Osteocyte (in vitro differentiated cells): ENCODE results near the gene SNAPIN. TPM values are rescaled to one million over a fixed set of nuclear protein-coding genes. Genes with fewer than 3 reads are reported as not detected.

ENCODE experiments used
- DNase-seq: peaks from one replicate; pipeline ENCODE4 v3.0.0; 2021; ENCODE audit warnings: mixed read lengths; ENCODE audit not compliant: unreplicated experiment; ENCODE audit errors: extremely low spot score
- H3K27ac Mint-ChIP-seq: one replicate; pipeline ENCODE4 v1.8.0; 2021; ENCODE audit warnings: mild to moderate bottlenecking, mixed read lengths; ENCODE audit not compliant: unreplicated experiment
- H3K27me3 Mint-ChIP-seq: one replicate; pipeline ENCODE4 v1.8.0; 2021; ENCODE audit warnings: mixed read lengths; ENCODE audit not compliant: unreplicated experiment
- H3K36me3 Mint-ChIP-seq: one replicate; pipeline ENCODE4 v1.8.0; 2021; ENCODE audit warnings: mixed read lengths; ENCODE audit not compliant: unreplicated experiment
- H3K4me1 Mint-ChIP-seq: one replicate; pipeline ENCODE4 v1.8.0; 2021; ENCODE audit warnings: mixed read lengths; ENCODE audit not compliant: unreplicated experiment
- H3K4me3 Mint-ChIP-seq: one replicate; pipeline ENCODE4 v1.8.0; 2021; ENCODE audit warnings: mild to moderate bottlenecking, moderate library complexity, mixed read lengths; ENCODE audit not compliant: unreplicated experiment
- H3K9me3 Mint-ChIP-seq: one replicate; pipeline ENCODE4 v1.8.0; 2021; ENCODE audit warnings: mixed read lengths; ENCODE audit not compliant: unreplicated experiment
- microRNA-seq: library from miRNA; unstranded; fragments of <30 nt; microRNA quantifications from one replicate; pipeline ENCODE4 v1.1.0, GENCODE V29; 2020; ENCODE audit not compliant: unreplicated experiment
- total RNA-seq: library from RNA; stranded (reverse); gene quantifications from 2 replicates; pipeline ENCODE4 v1.2.1, GENCODE V29; 2021
- TF ChIP-seq, protein P1 (sequence below): fragments of 200-600 bp; sonication (generic); IDR thresholded peaks from 2 replicates; pipeline ENCODE4 v1.5.0; 2021; ENCODE audit warnings: antibody characterized with exemption, mild to moderate bottlenecking, moderate library complexity

Gene SNAPIN
- total RNA-seq, 1 donor from 2014 or later: 46.3 TPM

DNA sequence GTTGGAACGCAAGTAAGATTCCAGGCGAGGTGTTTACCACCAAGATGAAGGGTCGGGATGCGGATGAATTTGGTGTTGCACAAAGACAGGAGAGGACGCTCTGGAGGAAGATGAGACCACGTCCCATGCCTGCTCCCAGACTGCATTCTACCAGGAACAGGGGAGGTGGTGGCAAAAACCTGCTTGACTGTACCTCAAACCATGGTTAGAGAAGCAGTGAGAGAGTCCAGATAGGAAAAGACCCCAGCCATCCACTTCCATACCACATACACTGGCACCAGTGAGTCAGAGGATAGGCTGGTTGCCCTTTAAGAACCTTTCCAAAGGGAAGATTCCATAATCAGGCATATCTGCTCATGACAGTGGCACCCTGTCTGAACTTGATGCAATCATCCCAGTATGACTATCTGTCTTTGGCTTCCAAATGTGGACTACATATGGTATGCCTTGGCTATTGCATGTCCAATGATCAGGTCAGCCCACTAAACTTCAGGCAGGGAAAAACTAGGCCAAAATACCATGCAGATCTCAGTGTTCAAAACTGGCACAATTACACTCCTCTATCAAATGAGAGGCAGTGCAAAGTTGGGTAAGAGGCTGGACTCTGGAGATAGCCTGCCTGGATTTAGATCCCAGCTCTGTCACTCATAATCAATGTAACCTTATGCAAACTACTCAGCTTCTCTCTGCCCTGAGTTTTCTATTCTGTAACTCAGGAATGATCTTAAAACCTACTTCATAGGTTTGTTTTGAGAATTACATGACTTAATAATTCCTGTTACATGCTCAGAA, 40.6 kb downstream of the SNAPIN start:
- H3K27me3 Mint-ChIP-seq: no peaks in the 10 kb centered on the region

DNA sequence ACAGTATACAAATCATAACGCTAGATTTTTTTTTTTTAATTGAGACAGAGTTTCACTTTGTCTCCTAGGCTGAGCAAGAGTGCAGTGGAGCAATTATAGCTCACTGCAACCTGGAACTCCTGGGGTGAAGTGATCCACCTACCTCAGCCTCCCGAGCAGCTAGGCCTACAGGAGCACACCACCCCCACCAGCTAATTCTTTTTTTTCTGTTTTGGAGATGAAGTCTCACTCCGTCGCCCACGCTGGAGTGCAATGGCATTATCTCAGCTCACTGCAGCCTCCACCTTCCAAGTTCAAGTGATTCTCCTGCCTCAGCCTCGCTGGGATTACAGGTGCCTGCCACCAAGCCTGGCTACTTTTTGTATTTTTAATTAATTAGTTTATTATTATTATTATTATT, 41.3 kb downstream of the SNAPIN start:
- Mint-ChIP-seq H3K4me3 (no peak overlapping the region), H3K27ac (no peak overlapping the region), H3K27me3 (no peaks in the 10 kb centered on the region), H3K9me3 (no peaks in the 10 kb centered on the region), H3K36me3 (no peaks in the 10 kb centered on the region), H3K4me1 (no peaks in the 10 kb centered on the region)
- no peak for DNase-seq
- TF ChIP-seq, protein P1, sequence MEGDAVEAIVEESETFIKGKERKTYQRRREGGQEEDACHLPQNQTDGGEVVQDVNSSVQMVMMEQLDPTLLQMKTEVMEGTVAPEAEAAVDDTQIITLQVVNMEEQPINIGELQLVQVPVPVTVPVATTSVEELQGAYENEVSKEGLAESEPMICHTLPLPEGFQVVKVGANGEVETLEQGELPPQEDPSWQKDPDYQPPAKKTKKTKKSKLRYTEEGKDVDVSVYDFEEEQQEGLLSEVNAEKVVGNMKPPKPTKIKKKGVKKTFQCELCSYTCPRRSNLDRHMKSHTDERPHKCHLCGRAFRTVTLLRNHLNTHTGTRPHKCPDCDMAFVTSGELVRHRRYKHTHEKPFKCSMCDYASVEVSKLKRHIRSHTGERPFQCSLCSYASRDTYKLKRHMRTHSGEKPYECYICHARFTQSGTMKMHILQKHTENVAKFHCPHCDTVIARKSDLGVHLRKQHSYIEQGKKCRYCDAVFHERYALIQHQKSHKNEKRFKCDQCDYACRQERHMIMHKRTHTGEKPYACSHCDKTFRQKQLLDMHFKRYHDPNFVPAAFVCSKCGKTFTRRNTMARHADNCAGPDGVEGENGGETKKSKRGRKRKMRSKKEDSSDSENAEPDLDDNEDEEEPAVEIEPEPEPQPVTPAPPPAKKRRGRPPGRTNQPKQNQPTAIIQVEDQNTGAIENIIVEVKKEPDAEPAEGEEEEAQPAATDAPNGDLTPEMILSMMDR: no peak

More for the DNA sequence above, 40.6 kb downstream of the SNAPIN start:
- no peaks in the 10 kb centered on the region for H3K4me1 Mint-ChIP-seq
- H3K4me3 Mint-ChIP-seq: no peak overlapping the region
- TF ChIP-seq, protein P1: no peak
- DNase-seq: no peak
- H3K36me3 Mint-ChIP-seq: no peaks in the 10 kb centered on the region
- no peak overlapping the region for H3K27ac Mint-ChIP-seq
- no peaks in the 10 kb centered on the region for H3K9me3 Mint-ChIP-seq

DNA sequence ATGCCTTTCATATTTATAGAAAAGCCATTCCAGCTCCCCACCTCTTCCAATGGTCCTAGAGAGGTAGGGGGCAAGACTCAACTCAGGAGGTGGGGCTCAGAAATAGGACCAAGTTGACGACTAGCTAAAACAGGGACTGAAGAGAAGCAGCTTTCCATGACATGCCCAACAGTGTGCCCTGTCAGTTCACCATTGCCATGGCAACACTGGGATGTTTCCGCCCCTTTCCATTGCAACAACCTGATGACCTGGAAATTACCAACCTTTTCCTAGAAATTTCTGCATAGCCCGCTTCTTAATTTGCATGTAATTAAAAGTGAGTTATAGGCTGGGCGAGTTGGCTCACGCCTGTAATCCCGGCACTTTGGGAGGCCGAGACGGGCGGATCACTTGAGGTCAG, 47.0 kb downstream of the SNAPIN start:
- Mint-ChIP-seq H3K27ac (no peak overlapping the region), H3K4me1 (no peaks in the 10 kb centered on the region), H3K27me3 (no peaks in the 10 kb centered on the region), H3K36me3 (no peaks in the 10 kb centered on the region), H3K4me3 (no peak overlapping the region), H3K9me3 (no peaks in the 10 kb centered on the region)
- TF ChIP-seq, protein P1: no peak
- DNase-seq: no peak

DNA sequence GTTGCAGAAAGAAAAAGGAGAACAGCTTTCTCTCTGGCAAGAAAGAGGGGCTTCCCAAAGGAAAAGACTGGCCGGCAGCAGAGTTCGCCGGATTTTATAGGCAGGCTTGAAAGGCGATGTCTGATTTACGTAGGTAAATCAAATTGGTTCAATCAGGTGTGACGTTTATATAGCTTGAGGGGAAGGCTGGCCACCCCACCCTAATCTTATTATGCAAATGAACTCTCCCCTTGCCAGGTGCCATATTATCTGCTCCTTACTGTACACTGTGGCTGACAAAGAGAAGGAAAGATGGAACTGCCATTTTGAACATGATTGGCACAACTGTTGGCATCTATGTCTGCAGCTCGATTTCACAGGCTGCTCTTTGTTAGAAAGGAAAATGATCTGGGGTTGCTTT, 52.5 kb downstream of the SNAPIN start:
- no peak overlapping the region for H3K4me3 Mint-ChIP-seq
- no peak overlapping the region for H3K27ac Mint-ChIP-seq
- peaks cover 5% of the 10 kb centered on the region for H3K27me3 Mint-ChIP-seq
- H3K9me3 Mint-ChIP-seq: no peaks in the 10 kb centered on the region
- H3K36me3 Mint-ChIP-seq: no peaks in the 10 kb centered on the region
- DNase-seq: no peak
- H3K4me1 Mint-ChIP-seq: no peaks in the 10 kb centered on the region
- TF ChIP-seq, protein P1: no peak

Small RNA genes within 50 kb of the gene (microRNA-seq; reads per million reads assigned to microRNA genes)
- gene MIR8083: not detected

Other genes starting within 250 kb of the SNAPIN start
- gene S100A7A, start 242.2 kb upstream of the SNAPIN start, total RNA-seq: not detected in 2 replicates
- gene S100A7, start 198.1 kb upstream of the SNAPIN start, total RNA-seq: not detected in 2 replicates
- 0.99 and 1.1 TPM in 2 replicates for gene S100A6, start 122.7 kb upstream of the SNAPIN start, total RNA-seq
- gene S100A5, start 117.8 kb upstream of the SNAPIN start, total RNA-seq: 1.0 TPM in 1 of 2 replicates, not detected in the other
- 337 and 353 TPM in 2 replicates for gene S100A4, start 112.9 kb upstream of the SNAPIN start, total RNA-seq
- 5.7 and 7.5 TPM in 2 replicates for gene S100A3, start 109.4 kb upstream of the SNAPIN start, total RNA-seq
- 8.9 and 11.7 TPM in 2 replicates for gene S100A2, start 92.9 kb upstream of the SNAPIN start, total RNA-seq
- gene S100A16, start 45.6 kb upstream of the SNAPIN start, total RNA-seq: 134 and 143 TPM in 2 replicates
- gene S100A14, start 42.4 kb upstream of the SNAPIN start, total RNA-seq: not detected in 2 replicates
- 126 and 128 TPM in 2 replicates for gene S100A13, start 31.2 kb upstream of the SNAPIN start, total RNA-seq
- gene S100A1, start 30.3 kb upstream of the SNAPIN start, total RNA-seq: 1.1 TPM in 1 of 2 replicates, not detected in the other
- gene CHTOP, start 24.6 kb upstream of the SNAPIN start, total RNA-seq: 74.3 and 75.2 TPM in 2 replicates
- gene ILF2, start 12.3 kb downstream of the SNAPIN start, total RNA-seq: 151 and 157 TPM in 2 replicates
- 0.16 TPM in 1 of 2 replicates, not detected in the other for gene NPR1, start 20.0 kb downstream of the SNAPIN start, total RNA-seq
- gene INTS3, start 69.3 kb downstream of the SNAPIN start, total RNA-seq: 62.7 and 65.9 TPM in 2 replicates
- 9.9 and 11.9 TPM in 2 replicates for gene SLC27A3, start 116.7 kb downstream of the SNAPIN start, total RNA-seq